Mesenchymal stem cell (in vitro differentiated cells and primary cell): ENCODE results near the gene BRD7.

Experiments used
- DNase-seq: peaks from one replicate; pipeline ENCODE4 v3.0.0-alpha.2; 2013
- H2AFZ ChIP-seq: one replicate; pipeline ENCODE4 v1.6.1; 2013; ENCODE audit warnings: low read depth, mild to moderate bottlenecking, control low read depth, inconsistent platforms, low read length, moderate library complexity
- H2AK5ac ChIP-seq: 2 replicates; pipeline ENCODE4 v1.6.1; 2013; ENCODE audit warnings: low read length, moderate library complexity, mild to moderate bottlenecking, inconsistent platforms; ENCODE audit not compliant: severe bottlenecking
- H2BK120ac ChIP-seq: one replicate; pipeline ENCODE4 v1.6.1; 2013; ENCODE audit warnings: low read depth, mild to moderate bottlenecking, inconsistent platforms, low read length, moderate library complexity
- H2BK12ac ChIP-seq, 2 experiments: one replicate each; pipeline ENCODE4 v1.6.1; 2013; ENCODE audit warnings: inconsistent platforms in 2 of 2, low read length in 2 of 2, mild to moderate bottlenecking in 2 of 2, moderate library complexity in 2 of 2, control low read depth in 1 of 2
- H2BK15ac ChIP-seq: one replicate; pipeline ENCODE4 v1.6.1; 2013; ENCODE audit warnings: mild to moderate bottlenecking, low read depth, inconsistent platforms; ENCODE audit not compliant: poor library complexity, severe bottlenecking
- H2BK5ac ChIP-seq: 2 replicates; pipeline ENCODE4 v1.6.1; 2013; ENCODE audit warnings: low read depth, mild to moderate bottlenecking, low read length, control low read depth, inconsistent platforms; ENCODE audit not compliant: poor library complexity, severe bottlenecking
- H3K14ac ChIP-seq, 2 experiments: one replicate each; pipeline ENCODE4 v1.6.1; 2013; ENCODE audit warnings: inconsistent platforms in 2 of 2, low read length in 2 of 2, control low read depth in 1 of 2, mild to moderate bottlenecking in 1 of 2, moderate library complexity in 1 of 2
- H3K18ac ChIP-seq, 2 experiments: one replicate each; pipeline ENCODE4 v1.6.1; 2013; ENCODE audit warnings: inconsistent platforms in 2 of 2, low read length in 2 of 2, control low read depth in 1 of 2, low read depth in 1 of 2, mild to moderate bottlenecking in 1 of 2
- H3K23ac ChIP-seq, 2 experiments: one replicate each; pipeline ENCODE4 v1.6.1; 2013; ENCODE audit warnings: inconsistent platforms in 2 of 2, low read length in 2 of 2, mild to moderate bottlenecking in 2 of 2, moderate library complexity in 2 of 2, control low read depth in 1 of 2
- H3K27ac ChIP-seq: 2 replicates; pipeline ENCODE4 v1.5.1; 2013; ENCODE audit warnings: mild to moderate bottlenecking, moderate library complexity, low read length, control low read depth, inconsistent platforms; ENCODE audit not compliant: poor library complexity, severe bottlenecking
- H3K27me3 ChIP-seq, 2 experiments: 2 replicates each; pipeline versions ENCODE4 v1.6.1 to v1.7.0; 2013; ENCODE audit warnings: low read length in 2 of 2, mild to moderate bottlenecking in 2 of 2, moderate library complexity in 2 of 2, control low read depth in 1 of 2, inconsistent platforms in 1 of 2; ENCODE audit not compliant: control insufficient read depth in 1 of 2, insufficient read depth in 1 of 2
- H3K36me3 ChIP-seq, 2 experiments: 2 replicates each; pipeline versions ENCODE4 v1.6.1 to v1.7.0; 2013; ENCODE audit warnings: low read length in 2 of 2, control low read depth in 1 of 2, inconsistent platforms in 1 of 2, low read depth in 1 of 2, mild to moderate bottlenecking in 1 of 2; ENCODE audit not compliant: insufficient read depth in 2 of 2, control insufficient read depth in 1 of 2
- H3K4ac ChIP-seq, 2 experiments: one replicate each; pipeline ENCODE4 v1.6.1; 2013; ENCODE audit warnings: inconsistent platforms in 2 of 2, low read length in 2 of 2, mild to moderate bottlenecking in 2 of 2, moderate library complexity in 2 of 2, control low read depth in 1 of 2, low read depth in 1 of 2
- H3K4me1 ChIP-seq: 2 replicates; pipeline ENCODE4 v1.6.1; 2013; ENCODE audit warnings: low read depth, low read length, control low read depth; ENCODE audit not compliant: control insufficient read depth, insufficient read depth
- H3K4me2 ChIP-seq: 2 replicates; pipeline ENCODE4 v1.6.1; 2013; ENCODE audit warnings: low read length, mild to moderate bottlenecking, inconsistent platforms; ENCODE audit not compliant: poor library complexity, severe bottlenecking
- H3K4me3 ChIP-seq, 2 experiments: 2 replicates each; pipeline versions ENCODE4 v1.5.1 to v1.7.0; 2013; ENCODE audit warnings: low read length in 2 of 2, mild to moderate bottlenecking in 2 of 2, control low read depth in 1 of 2, low read depth in 1 of 2; ENCODE audit not compliant: insufficient read depth in 1 of 2
- H3K79me1 ChIP-seq: replicated peaks from 2 replicates; pipeline ENCODE4 v1.6.1; 2013; ENCODE audit warnings: mild to moderate bottlenecking, control low read depth, low read length, inconsistent platforms; ENCODE audit not compliant: poor library complexity, severe bottlenecking
- H3K9ac ChIP-seq: 2 replicates; pipeline ENCODE4 v1.7.0; 2013; ENCODE audit warnings: mild to moderate bottlenecking, low read length, moderate library complexity
- H3K9me3 ChIP-seq: 2 replicates; pipeline ENCODE4 v1.7.0; 2013; ENCODE audit warnings: mild to moderate bottlenecking, low read length; ENCODE audit not compliant: control insufficient read depth
- H4K8ac ChIP-seq: one replicate; pipeline ENCODE4 v1.6.1; 2013; ENCODE audit warnings: inconsistent platforms, mild to moderate bottlenecking, low read length, moderate library complexity
- H4K91ac ChIP-seq: one replicate; pipeline ENCODE4 v1.6.1; 2013; ENCODE audit warnings: mild to moderate bottlenecking, low read length, inconsistent platforms
- WGBS: methylation state at CpG from one replicate; pipeline ENCODE4 v1.1.7; 2013; ENCODE audit warnings: mixed read lengths; 5-methylcytosine and 5-hydroxymethylcytosine counted together

Gene BRD7

DNA sequence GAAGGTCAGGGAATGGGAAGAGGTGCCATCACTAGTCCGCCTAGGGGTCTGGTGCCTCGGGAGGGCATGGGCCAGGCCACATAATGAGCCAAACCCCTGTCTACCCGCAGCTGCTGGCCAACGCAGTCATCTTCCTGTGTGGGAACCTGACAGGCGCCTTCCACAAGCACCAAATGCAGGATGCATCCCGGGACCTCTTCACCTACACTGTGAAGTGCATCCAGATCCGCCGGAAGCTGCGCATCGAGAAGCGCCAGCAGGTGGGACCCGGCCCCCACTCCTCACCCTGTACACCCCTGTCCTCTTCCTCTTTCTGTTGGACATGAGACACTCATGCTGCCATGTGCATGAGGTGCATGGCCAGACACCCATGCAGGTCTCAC, 76.2 kb downstream of the BRD7 start:
- 96% methylated on average over 12 of the region's 12 CpGs for WGBS
- H3K9ac ChIP-seq: no peak overlapping the region
- H3K18ac ChIP-seq: no peak overlapping the region
- H3K9me3 ChIP-seq: no peaks in the 10 kb centered on the region
- H3K14ac ChIP-seq: no peak overlapping the region
- H3K4ac ChIP-seq: no peak overlapping the region
- H2BK12ac ChIP-seq: no peak overlapping the region
- H3K27ac ChIP-seq: no peak overlapping the region
- H2BK120ac ChIP-seq: no peak overlapping the region
- no peak overlapping the region for H4K8ac ChIP-seq
- no peak overlapping the region for H2AFZ ChIP-seq
- peaks cover 33 to 52% of the 10 kb centered on the region in 2 experiments for H3K36me3 ChIP-seq
- H2BK15ac ChIP-seq: no peak overlapping the region
- peaks cover 5% of the 10 kb centered on the region for H3K4me1 ChIP-seq
- H2BK5ac ChIP-seq: no peak overlapping the region
- H3K4me3 ChIP-seq: no peak overlapping the region
- no peak overlapping the region for H3K4me2 ChIP-seq
- H3K27me3 ChIP-seq: no peaks in the 10 kb centered on the region
- no peak overlapping the region for H4K91ac ChIP-seq
- no peak overlapping the region for H2AK5ac ChIP-seq
- H3K23ac ChIP-seq: no peak overlapping the region
- no peak for DNase-seq
- H3K79me1 ChIP-seq: no peaks in the 10 kb centered on the region

DNA sequence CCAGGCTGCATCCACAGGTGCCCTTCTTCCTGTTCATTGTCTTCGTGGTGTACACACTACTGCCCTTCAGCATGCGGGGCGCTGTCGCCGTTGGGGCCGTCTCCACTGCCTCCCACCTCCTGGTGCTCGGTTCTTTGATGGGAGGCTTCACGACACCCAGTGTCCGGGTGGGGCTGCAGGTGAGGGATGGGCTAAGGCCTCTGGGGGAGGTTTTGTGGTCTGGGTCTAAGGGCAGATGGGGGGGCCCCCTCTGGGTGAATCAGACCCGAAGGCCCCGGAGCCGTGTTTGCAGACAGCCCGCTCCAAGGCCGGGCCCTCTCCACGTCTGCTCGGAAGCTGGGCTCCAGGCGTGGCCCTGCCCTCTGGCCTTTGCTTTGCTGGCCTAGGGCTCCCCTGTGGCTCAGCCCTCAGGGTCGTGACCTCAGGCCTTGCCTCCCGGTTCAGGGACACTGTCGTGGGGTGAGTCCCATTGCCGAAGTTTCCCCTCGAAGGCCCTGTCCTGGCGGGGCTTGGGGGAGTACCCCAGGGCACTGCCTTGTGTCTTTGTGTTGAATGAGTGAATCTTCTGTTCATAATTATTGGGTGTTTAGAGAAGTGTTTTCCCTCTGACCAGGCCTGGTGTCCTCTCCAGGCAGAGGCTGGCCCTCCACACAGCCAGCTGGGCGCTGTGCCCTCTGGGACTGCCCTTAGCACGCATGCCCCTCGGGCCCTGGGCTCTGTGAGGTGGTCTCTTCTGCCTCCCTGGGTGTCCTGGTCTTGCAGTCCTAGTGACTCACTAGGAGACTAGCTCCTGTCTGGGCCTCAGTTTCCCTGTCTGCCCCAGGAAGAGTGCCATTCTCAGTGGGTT, 76.8 kb downstream of the BRD7 start:
- H3K9ac ChIP-seq: no peak overlapping the region
- no peak for DNase-seq
- H2BK5ac ChIP-seq: no peak overlapping the region
- H3K14ac ChIP-seq: no peak overlapping the region
- H4K8ac ChIP-seq: no peak overlapping the region
- no peaks in the 10 kb centered on the region for H3K79me1 ChIP-seq
- H3K4me1 ChIP-seq: peaks cover 2% of the 10 kb centered on the region
- no peak overlapping the region for H4K91ac ChIP-seq
- H3K27ac ChIP-seq: no peak overlapping the region
- H3K36me3 ChIP-seq: peaks cover 33 to 52% of the 10 kb centered on the region in 2 experiments
- no peak overlapping the region for H3K4ac ChIP-seq
- H2BK12ac ChIP-seq: no peak overlapping the region
- no peak overlapping the region for H2BK15ac ChIP-seq
- H3K9me3 ChIP-seq: no peaks in the 10 kb centered on the region
- 92% methylated on average over 26 of the region's 26 CpGs for WGBS
- no peak overlapping the region for H3K18ac ChIP-seq
- no peak overlapping the region for H3K4me3 ChIP-seq
- H2AFZ ChIP-seq: no peak overlapping the region
- H3K27me3 ChIP-seq: no peaks in the 10 kb centered on the region
- no peak overlapping the region for H3K23ac ChIP-seq
- H2AK5ac ChIP-seq: no peak overlapping the region
- H2BK120ac ChIP-seq: no peak overlapping the region
- H3K4me2 ChIP-seq: no peak overlapping the region

DNA sequence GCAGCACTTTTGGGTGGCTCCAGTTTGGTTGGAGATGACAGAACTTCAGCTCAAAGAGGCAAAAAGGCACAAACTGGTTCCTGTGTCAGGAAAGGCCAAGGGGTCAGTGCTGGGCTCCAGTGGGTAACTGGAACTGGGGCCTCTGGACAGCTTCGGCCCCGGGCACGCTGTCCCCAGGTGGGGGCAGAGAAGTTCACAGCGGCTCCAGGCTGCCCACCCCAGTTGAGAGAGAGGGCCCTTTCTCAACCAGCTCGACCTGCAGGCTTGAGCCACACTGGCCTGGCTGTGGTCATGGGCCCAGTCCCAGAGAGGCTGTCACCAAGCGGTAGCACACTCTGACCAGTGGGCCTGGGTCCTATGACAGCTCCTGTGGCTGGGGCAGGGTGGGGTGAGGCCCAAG, 77.9 kb downstream of the BRD7 start:
- Histone ChIP-seq H3K23ac (no peak overlapping the region), H3K14ac (no peak overlapping the region), H3K9me3 (no peaks in the 10 kb centered on the region), H2BK5ac (no peak overlapping the region), H2AK5ac (no peak overlapping the region), H4K91ac (no peak overlapping the region), H3K18ac (no peak overlapping the region), H3K4ac (no peak overlapping the region), H4K8ac (no peak overlapping the region), H3K4me3 (no peak overlapping the region), H3K79me1 (peaks cover 3% of the 10 kb centered on the region), H3K4me2 (no peak overlapping the region), H3K4me1 (peaks cover 2% of the 10 kb centered on the region), H3K27ac (no peak overlapping the region), H3K36me3 (peaks cover 34 to 50% of the 10 kb centered on the region in 2 experiments), H2BK120ac (no peak overlapping the region), H2AFZ (no peak overlapping the region), H2BK12ac (no peak overlapping the region), H3K9ac (no peak overlapping the region), H2BK15ac (no peak overlapping the region), H3K27me3 (no peaks in the 10 kb centered on the region)
- no peak for DNase-seq
- 96% methylated on average over 6 of the region's 6 CpGs for WGBS

DNA sequence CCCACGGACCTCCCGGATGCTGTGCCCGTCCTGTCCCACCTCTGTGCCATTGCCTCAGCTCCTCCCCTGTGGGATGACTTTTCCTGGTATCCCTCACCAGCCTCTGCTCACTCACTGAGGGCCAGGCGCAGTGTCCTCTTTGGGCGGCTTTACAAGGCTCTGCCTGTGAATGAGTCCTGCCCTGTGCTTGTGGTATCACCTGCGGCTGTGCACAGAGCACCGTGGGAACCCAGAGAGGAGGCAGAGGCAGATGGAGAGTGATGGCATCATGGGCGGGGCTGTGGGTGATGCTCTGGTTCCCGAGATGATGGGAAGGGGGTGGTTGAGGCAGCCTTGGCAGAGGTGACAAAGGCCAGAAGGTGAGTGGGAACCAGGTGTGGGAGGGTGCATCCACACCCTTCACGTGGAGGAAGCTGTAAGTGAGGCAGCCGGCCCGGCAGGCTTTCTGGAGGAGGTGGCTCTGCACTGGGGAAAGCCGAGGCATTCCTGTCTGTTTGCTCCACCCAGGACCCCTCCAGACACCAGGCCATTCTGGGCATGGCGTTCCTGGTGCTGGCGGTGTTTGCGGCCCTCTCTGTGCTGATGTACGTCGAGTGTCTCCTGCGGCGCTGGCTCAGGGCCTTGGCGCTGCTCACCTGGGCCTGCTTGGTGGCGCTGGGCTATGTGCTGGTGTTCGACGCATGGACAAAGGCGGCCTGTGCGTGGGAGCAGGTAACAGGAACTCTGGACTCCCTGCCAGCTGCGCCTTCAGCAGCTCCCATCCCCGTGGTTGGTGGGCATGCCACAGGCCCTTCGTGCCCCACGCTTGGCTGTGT, 78.6 kb downstream of the BRD7 start:
- Histone ChIP-seq H3K9ac (no peak overlapping the region), H3K27me3 (no peaks in the 10 kb centered on the region), H3K23ac (no peak overlapping the region), H3K14ac (peak overlapping the region in 1 of 2 experiments; percentile 18), H2BK15ac (no peak overlapping the region), H2AK5ac (no peak overlapping the region), H3K79me1 (peaks cover 3% of the 10 kb centered on the region), H2AFZ (no peak overlapping the region), H3K4me3 (no peak overlapping the region), H3K36me3 (peaks cover 29 to 45% of the 10 kb centered on the region in 2 experiments), H2BK12ac (no peak overlapping the region), H3K4me1 (no peaks in the 10 kb centered on the region), H2BK5ac (no peak overlapping the region), H3K4ac (no peak overlapping the region), H4K91ac (no peak overlapping the region), H4K8ac (no peak overlapping the region), H3K4me2 (no peak overlapping the region), H3K27ac (no peak overlapping the region), H3K18ac (no peak overlapping the region), H2BK120ac (no peak overlapping the region), H3K9me3 (no peaks in the 10 kb centered on the region)
- DNase-seq: no peak
- WGBS: 96% methylated on average over 30 of the region's 30 CpGs
